ENCODE measurements around the gene HSD17B1. TPM values are rescaled to one million over a fixed set of nuclear protein-coding genes. Genes with fewer than 3 reads are reported as not detected.
A peak's percentile ranks its signal among the peaks of the same experiment; 100 is the strongest.

Gene HSD17B1
- total and polyA plus RNA-seq, 2 of the 13 experiments (the other 11 are each of a cell fraction or from before 2014, with no cell fraction given), result 0.54 to 0.93 TPM

- TF ChIP-seq GZF1 (CRISPR knock-in tag; IDR thresholded peaks at IDR 0.05), result peak; percentile 26; the same call in 1 of the 2 replicates
- TF ChIP-seq GLI4 (CRISPR knock-in tag; IDR thresholded peaks at IDR 0.05; ENCODE audit: borderline replicate concordance), result peak; percentile 88; the same call in 1 of the 2 replicates
- no peak for TF ChIP-seq SMC3 (IDR thresholded peaks at IDR 0.05; ENCODE audit: low read length)
- no peak; the same call in 1 of the 2 replicates for TF ChIP-seq ATAD3A (CRISPR knock-in tag; IDR thresholded peaks at IDR 0.05)
- no peak for TF ChIP-seq TCF7L2 (IDR thresholded peaks at IDR 0.05; ENCODE audit: low read depth, low read length)
- no peak for TF ChIP-seq BRF2 (CRISPR knock-in tag; IDR thresholded peaks at IDR 0.05)
- TF ChIP-seq ZNF430 (CRISPR knock-in tag; IDR thresholded peaks at IDR 0.05), result peak; percentile 92
- TF ChIP-seq ZNF484 (CRISPR knock-in tag; IDR thresholded peaks at IDR 0.05; ENCODE audit: borderline replicate concordance, low read depth), result no peak
- peak; percentile 81 to 92 for TF ChIP-seq POLR2A (IDR thresholded peaks at IDR 0.05; ENCODE audit: insufficient read depth in 1 of 2, low read depth in 2 of 2, low read length in 2 of 2)
- peak; percentile 96 for TF ChIP-seq MXD3 (CRISPR knock-in tag; IDR thresholded peaks at IDR 0.05)
- TF ChIP-seq EP300 (IDR thresholded peaks at IDR 0.05; ENCODE audit: low read depth in 2 of 2, low read length in 2 of 2), result peak in 1 of 2 experiments; percentile 39; a peak in 1 of 4 replicates
- no peak for TF ChIP-seq EP300 (CRISPR knock-in tag; IDR thresholded peaks at IDR 0.05; ENCODE audit: borderline replicate concordance)
- peak; percentile 98 for TF ChIP-seq ELF3 (CRISPR knock-in tag; IDR thresholded peaks at IDR 0.05)
- TF ChIP-seq, protein P1, sequence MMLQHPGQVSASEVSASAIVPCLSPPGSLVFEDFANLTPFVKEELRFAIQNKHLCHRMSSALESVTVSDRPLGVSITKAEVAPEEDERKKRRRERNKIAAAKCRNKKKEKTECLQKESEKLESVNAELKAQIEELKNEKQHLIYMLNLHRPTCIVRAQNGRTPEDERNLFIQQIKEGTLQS (CRISPR knock-in tag; IDR thresholded peaks at IDR 0.05), result no peak
- TF ChIP-seq ZNF558 (CRISPR knock-in tag; IDR thresholded peaks at IDR 0.05; ENCODE audit: borderline replicate concordance), result peak; percentile 89; the same call in 1 of the 2 replicates
- no peak for TF ChIP-seq ZFP36 (IDR thresholded peaks at IDR 0.05; ENCODE audit: borderline replicate concordance, low read depth, low read length, partially characterized antibody)
- peak; percentile 76; the same call in 1 of the 2 replicates for TF ChIP-seq ZNF335 (CRISPR knock-in tag; IDR thresholded peaks at IDR 0.05)
- TF ChIP-seq GTF3A (CRISPR knock-in tag; conservative IDR thresholded peaks at IDR 0.05), result peak; percentile 89; the same call in 1 of the 2 replicates
- TF ChIP-seq ZSCAN25 (CRISPR knock-in tag; IDR thresholded peaks at IDR 0.05), result no peak
- TF ChIP-seq TRIM22 (IDR thresholded peaks at IDR 0.05), result no peak
- no peak for TF ChIP-seq DMTF1 (CRISPR knock-in tag; IDR thresholded peaks at IDR 0.05)
- TF ChIP-seq MBD4 (IDR thresholded peaks at IDR 0.05; ENCODE audit: borderline replicate concordance, low read length), result no peak
These were observed 1.8 kb downstream of the HSD17B1 start (continued) for GRCh38 chr17:42554250-42555121.
